HEK293T (cell line): ENCODE results near the gene BCL2L11.

Experiments used
- ARNT ChIP-seq: fragments of 450-650 bp; IDR thresholded peaks from 2 replicates; pipeline ENCODE4 v1.6.1; 2017; ENCODE audit warnings: mild to moderate bottlenecking
- BHLHE40 ChIP-seq: fragments of 450-650 bp; IDR thresholded peaks from 2 replicates; pipeline ENCODE4 v1.6.1; 2016; ENCODE audit warnings: mild to moderate bottlenecking, moderate library complexity, borderline replicate concordance
- ELF4 ChIP-seq: fragments of 450-650 bp; IDR thresholded peaks from 2 replicates; pipeline ENCODE4 v1.6.1; 2017; ENCODE audit warnings: antibody characterized with exemption
- FOXK2 ChIP-seq: fragments of 450-650 bp; IDR thresholded peaks from 2 replicates; pipeline ENCODE4 v1.6.1; 2016; ENCODE audit warnings: mild to moderate bottlenecking
- FOXM1 ChIP-seq: fragments of 450-650 bp; IDR thresholded peaks from 2 replicates; pipeline ENCODE4 v1.6.1; 2017; ENCODE audit warnings: mild to moderate bottlenecking, borderline replicate concordance
- L3MBTL2 ChIP-seq: fragments of 450-650 bp; conservative IDR thresholded peaks from 2 replicates; pipeline ENCODE4 v1.6.1; 2016; ENCODE audit warnings: mild to moderate bottlenecking
- NFRKB ChIP-seq: fragments of 450-650 bp; IDR thresholded peaks from 2 replicates; pipeline ENCODE4 v1.6.1; 2016; ENCODE audit warnings: mild to moderate bottlenecking, moderate library complexity
- PKNOX1 ChIP-seq: fragments of 450-650 bp; IDR thresholded peaks from 2 replicates; pipeline ENCODE4 v1.6.1; 2016
- SP1 ChIP-seq: fragments of 450-650 bp; IDR thresholded peaks from 2 replicates; pipeline ENCODE4 v1.6.1; 2017
- SUZ12 ChIP-seq: fragments of 450-650 bp; IDR thresholded peaks from 2 replicates; pipeline ENCODE4 v1.6.1; 2016; ENCODE audit warnings: mild to moderate bottlenecking
- TARDBP ChIP-seq: fragments of 450-650 bp; IDR thresholded peaks from 2 replicates; pipeline ENCODE4 v1.6.1; 2016

DNA sequence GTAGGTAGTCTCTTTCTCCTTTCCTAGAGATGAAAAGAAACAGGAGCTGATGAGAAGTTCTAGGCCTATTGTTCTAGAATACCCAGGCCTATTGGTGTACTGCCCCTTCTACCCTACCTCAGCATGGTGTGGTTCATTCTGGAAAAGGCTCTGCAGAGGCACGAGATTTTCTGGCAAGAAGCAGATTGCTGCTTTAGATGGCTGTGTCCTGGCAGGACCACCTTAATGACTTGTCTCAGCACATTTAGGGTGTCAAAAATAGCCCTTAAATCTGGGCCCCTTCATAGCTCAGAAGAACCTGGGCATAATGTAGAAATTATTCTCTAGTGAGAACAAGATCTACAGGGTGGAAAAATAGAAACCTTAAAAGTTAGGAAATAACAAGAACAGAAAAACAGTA, 87.9 kb downstream of the BCL2L11 start:
- TF ChIP-seq SUZ12 = no peak
- TF ChIP-seq SP1 = no peak
- no peak for TF ChIP-seq BHLHE40
- no peak for TF ChIP-seq TARDBP
- no peak for TF ChIP-seq ARNT
- TF ChIP-seq FOXK2 = no peak
- no peak for TF ChIP-seq FOXM1
- no peak for TF ChIP-seq NFRKB
- TF ChIP-seq L3MBTL2 = no peak
- TF ChIP-seq PKNOX1 = no peak
- no peak for TF ChIP-seq ELF4
